ENCODE measurements around the gene PFDN4. TPM values are rescaled to one million over a fixed set of nuclear protein-coding genes. Genes with fewer than 3 reads are reported as not detected.

The PFDN4 gene
- total RNA-seq, 1 donor from 2014 or later = 19.8 TPM

DNA sequence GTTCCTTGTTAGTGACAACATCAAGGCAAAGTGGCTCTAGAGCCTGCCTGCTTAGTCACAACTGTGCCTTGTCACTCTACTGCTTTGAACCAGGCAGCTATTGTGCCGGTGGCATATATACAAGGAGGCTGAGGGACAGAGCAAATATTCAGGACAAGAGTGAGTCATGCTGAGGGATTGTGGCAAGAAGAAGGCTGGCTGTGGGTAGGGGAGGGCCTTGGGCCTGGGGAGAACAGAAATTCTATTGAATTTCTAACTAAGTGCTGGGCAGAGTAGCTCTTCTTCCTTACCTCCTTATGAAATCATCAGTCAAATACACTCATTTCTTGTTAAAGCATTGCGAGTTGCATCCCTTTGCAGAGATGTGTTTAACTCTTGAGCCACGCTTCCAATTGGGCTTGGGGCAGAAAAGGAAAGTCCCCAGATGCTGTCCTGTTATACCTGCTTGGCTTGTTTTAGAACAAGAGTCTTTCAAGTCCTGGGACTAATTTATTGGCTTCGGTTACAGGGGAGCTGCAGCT, 59.7 kb downstream of the PFDN4 start:
- DNase-seq (ENCODE audit: low spot score) = no peak

DNA sequence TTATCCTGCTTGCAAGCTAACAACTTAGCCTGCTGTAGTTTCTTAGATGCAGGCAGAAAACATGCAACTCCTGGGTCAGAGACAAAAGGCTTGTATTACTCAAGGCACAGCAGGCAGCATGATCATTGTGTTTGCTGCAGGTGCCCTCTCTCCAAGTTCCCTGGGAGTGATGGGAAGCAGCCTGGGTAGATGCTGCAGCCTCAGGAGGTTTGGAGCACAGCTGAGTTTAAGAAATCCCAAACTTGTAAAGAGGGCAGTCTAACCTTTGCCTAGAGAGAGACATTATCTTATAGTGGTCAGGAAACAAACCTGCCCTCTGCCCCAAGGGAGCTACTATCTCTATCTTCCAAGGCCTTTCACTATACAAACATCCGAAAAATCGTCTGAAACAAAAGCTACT, 61.1 kb downstream of the PFDN4 start:
- DNase-seq (ENCODE audit: low spot score) = no peak

Other genes starting within 250 kb of the PFDN4 start
- 0.51 TPM for gene BCAS1, start 137.5 kb upstream of the PFDN4 start, total RNA-seq
- not detected for gene CYP24A1, start 34.1 kb upstream of the PFDN4 start, total RNA-seq

Data from mesenteric fat pad (tissue), 1 donor.